ENCODE measurements around the gene POLR1B. TPM values are rescaled to one million over a fixed set of nuclear protein-coding genes. Genes with fewer than 3 reads are reported as not detected.

The POLR1B gene
- total and polyA plus RNA-seq, 5 experiments from 2014 or later, result 14.9 to 33.8 (median 23.8) TPM

DNA sequence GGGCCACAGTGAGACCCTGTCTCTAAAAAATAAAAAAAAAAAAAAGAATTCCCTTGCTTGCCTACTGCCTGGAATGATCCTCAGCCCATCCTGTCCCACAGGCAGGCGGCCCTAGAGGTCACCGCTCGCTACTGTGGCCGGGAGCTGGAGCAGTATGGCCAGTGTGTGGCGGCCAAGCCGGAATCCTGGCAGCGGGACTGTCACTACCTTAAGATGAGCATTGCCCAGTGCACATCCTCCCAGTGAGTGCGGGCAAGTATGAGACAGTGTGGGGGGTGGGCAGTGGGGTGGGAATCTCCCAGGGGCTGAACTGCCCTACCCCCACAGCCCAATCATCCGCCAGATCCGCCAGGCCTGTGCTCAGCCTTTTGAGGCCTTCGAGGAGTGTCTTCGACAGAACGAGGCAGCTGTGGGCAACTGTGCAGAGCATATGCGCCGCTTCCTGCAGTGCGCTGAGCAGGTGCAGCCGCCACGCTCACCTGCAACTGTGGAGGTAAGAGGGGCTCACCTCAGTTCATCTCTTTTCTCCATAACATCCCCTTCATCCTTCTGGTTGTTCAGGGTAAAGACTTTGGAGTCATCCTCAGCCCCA, 43.7 kb downstream of the POLR1B start:
- Mint-ChIP-seq H3K4me3 (peak overlapping the region in 9 of 10 donors; percentile 38 to 99 (median 95)), H3K9me3 (peaks cover 0 to 4% (median 0%) of the 10 kb centered on the region in 9 donors), H3K27me3 (no peaks in the 10 kb centered on the region), H3K4me1 (peaks cover 22 to 50% (median 39%) of the 10 kb centered on the region in 4 donors), H3K27ac (peak overlapping the region in 6 of 10 donors; percentile 3 to 98 (median 82)), H3K36me3 (peaks cover 4 to 36% (median 9%) of the 10 kb centered on the region in 3 donors)
- ATAC-seq (no peak), DNase-seq (no peak)
- POLR2A ChIA-PET, result interaction anchor here (2.7 kb wide), 1 partner anchor 44 kb away, joined by 15 read pairs; the partner anchor contains the start of gene POLR1B

DNA sequence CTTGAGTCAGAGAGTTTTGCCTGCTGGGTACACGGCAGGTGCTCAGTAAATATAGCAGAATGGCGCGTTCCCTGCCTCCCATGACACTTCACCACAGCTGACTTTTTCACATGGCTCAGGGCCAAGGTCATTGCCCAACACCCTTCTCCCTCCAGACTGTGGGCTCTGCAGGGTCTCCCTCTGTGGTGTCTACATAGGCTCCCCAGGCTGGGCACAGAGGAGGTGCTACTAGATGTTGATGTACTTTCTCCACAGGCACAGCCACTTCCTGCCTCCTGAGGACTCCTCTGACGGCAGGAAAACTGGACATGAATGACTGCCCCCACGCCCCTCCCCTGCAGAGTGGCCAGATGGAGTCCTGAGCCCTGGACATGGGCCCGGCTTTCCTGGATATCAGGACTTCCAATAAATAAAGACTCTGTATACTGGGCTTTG, 46.4 kb downstream of the POLR1B start:
- DNase-seq (no peak), ATAC-seq (no peak)
- POLR2A ChIA-PET, result interaction anchor here (0.7 kb wide), 2 partner anchors 17 to 334 kb away, joined by 3 to 4 read pairs; partner anchors contain the start of gene ZC3H8
- peaks cover 23 to 38% (median 30%) of the 10 kb centered on the region in 4 donors for H3K4me1 Mint-ChIP-seq
- peaks cover 0 to under 1% (median 0%) of the 10 kb centered on the region in 9 donors for H3K9me3 Mint-ChIP-seq
- H3K27ac Mint-ChIP-seq, result peak overlapping the region in 1 of 10 donors; percentile 15
- H3K36me3 Mint-ChIP-seq, result peaks cover 4 to 43% (median 11%) of the 10 kb centered on the region in 3 donors
- no peaks in the 10 kb centered on the region for H3K27me3 Mint-ChIP-seq
- peak overlapping the region in 1 of 10 donors; percentile 54 for H3K4me3 Mint-ChIP-seq

DNA sequence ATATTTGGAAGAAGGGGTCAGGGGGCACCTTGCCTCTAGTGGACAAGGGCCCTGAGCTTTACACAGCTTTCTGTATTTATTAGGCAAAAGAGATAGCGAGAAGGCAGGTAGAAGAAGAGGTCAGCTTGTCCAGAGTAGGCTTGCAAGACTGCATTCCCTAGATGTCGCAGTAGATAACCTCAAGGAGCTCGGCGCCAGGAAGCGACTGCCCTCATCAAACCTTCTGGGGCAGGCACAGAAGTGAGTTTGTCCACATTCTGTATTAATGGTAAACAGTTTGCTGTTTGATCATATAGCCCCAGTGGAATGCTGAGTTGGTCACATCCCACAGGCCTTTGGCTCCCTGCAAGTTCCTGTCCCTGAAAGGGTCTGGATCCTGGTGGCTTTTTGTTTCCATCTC, 49.1 kb downstream of the POLR1B start:
- no peaks in the 10 kb centered on the region for H3K27me3 Mint-ChIP-seq
- no peak for ATAC-seq
- POLR2A ChIA-PET, result no interaction called here
- H3K36me3 Mint-ChIP-seq, result peaks cover 4 to 48% (median 14%) of the 10 kb centered on the region in 3 donors
- no peak for DNase-seq
- peaks cover 8 to 13% (median 9%) of the 10 kb centered on the region in 4 donors for H3K4me1 Mint-ChIP-seq
- H3K9me3 Mint-ChIP-seq, result no peaks in the 10 kb centered on the region
- H3K4me3 Mint-ChIP-seq, result no peak overlapping the region
- H3K27ac Mint-ChIP-seq, result no peak overlapping the region

DNA sequence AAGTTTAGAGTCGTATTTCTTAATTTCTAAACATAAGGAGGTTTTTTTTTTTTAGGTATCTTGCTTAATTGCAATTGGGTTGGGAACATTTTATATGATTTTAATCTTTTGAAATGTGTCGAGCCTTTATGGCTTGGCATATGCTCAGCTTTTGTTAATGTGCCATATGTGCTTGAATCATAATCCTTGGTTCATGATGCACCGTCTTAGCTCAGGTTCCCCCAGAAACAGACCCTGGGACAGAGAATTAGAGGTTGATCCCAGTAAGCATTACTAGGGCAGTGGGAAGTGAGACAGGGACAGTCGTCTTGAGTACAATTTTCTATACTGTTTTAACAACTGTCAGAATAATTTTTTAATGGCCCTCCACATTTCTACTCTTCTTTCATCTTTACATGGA, 51.5 kb downstream of the POLR1B start:
- POLR2A ChIA-PET, result no interaction called here
- Mint-ChIP-seq H3K36me3 (peaks cover 0 to 26% (median 8%) of the 10 kb centered on the region in 3 donors), H3K4me3 (no peak overlapping the region), H3K4me1 (peaks cover 0 to 3% (median 0%) of the 10 kb centered on the region in 4 donors), H3K27me3 (no peaks in the 10 kb centered on the region), H3K9me3 (no peaks in the 10 kb centered on the region), H3K27ac (peak overlapping the region in 2 of 10 donors; percentile 17 to 72)
- DNase-seq (no peak), ATAC-seq (no peak)

DNA sequence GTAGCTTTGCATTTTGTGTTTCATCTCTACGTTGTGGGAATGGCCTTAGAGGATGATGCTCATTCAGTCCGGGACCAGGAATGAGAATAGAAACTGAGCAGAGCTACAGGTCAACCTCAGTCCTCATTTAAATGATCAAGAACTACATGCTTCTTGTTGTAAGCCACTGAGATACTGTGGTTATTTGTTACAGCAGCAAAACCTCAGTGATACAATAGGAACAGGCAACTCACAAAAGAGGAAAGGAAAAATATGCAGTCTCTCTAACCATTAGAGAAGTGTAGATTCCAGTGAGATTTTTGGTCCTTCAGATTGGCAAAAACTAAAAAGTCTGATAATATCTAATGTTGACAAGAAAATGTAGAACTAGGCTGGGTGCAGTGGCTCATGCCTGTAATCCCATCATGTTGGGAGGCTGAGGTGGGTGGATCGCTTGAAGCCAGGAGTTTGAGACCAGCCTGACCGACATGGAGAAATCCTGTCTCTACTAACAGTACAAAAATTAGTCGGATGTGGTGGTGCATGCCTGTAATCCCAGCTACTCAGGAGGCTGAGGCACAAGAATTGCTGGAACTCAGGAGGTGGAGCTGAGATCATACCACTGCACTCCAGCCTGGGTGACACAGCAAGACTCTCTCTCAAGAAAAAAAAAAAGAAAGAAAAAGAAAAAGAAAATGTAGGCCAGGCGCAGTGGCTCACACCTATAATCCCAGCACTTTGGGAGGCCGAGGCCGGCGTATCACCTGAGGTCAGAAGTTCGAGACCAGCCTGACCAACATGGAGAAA, 55.5 kb downstream of the POLR1B start:
- H3K27me3 Mint-ChIP-seq, result no peaks in the 10 kb centered on the region
- no peaks in the 10 kb centered on the region for H3K9me3 Mint-ChIP-seq
- no peak overlapping the region for H3K27ac Mint-ChIP-seq
- H3K36me3 Mint-ChIP-seq, result peaks cover 0 to 15% (median 5%) of the 10 kb centered on the region in 3 donors
- DNase-seq, result no peak
- peaks cover 3 to 7% (median 5%) of the 10 kb centered on the region in 4 donors for H3K4me1 Mint-ChIP-seq
- POLR2A ChIA-PET, result no interaction called here
- H3K4me3 Mint-ChIP-seq, result no peak overlapping the region
- no peak for ATAC-seq

DNA sequence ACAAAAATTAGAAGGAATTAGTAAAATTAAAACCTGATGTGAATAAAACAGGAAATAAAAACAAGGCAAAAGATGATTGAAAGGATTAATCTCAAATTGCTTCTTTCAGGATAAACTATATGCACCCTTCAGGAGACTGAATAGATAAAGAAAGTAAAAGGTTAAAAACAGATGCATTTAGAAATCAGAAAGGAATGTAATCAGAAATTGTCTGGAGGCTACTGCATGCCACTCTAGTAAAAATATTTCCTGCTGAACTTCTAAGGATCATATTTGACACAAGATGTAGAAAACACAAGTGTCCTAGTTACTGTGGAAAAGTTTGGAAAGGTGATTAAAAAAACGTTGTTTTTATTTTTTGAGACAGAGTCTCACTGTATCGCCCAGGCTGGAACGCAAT, 58.4 kb downstream of the POLR1B start:
- H3K36me3 Mint-ChIP-seq, result peaks cover 0 to 2% (median 0%) of the 10 kb centered on the region in 3 donors
- POLR2A ChIA-PET, result interaction anchor here (1.8 kb wide), 1 partner anchor 45 kb away, joined by 5 read pairs; the partner anchor contains the start of gene SLC20A1
- no peak for DNase-seq
- ATAC-seq, result no peak
- H3K9me3 Mint-ChIP-seq, result no peaks in the 10 kb centered on the region
- H3K27ac Mint-ChIP-seq, result no peak overlapping the region
- H3K4me3 Mint-ChIP-seq, result no peak overlapping the region
- no peaks in the 10 kb centered on the region for H3K27me3 Mint-ChIP-seq
- H3K4me1 Mint-ChIP-seq, result peaks cover 3 to 7% (median 5%) of the 10 kb centered on the region in 4 donors

DNA sequence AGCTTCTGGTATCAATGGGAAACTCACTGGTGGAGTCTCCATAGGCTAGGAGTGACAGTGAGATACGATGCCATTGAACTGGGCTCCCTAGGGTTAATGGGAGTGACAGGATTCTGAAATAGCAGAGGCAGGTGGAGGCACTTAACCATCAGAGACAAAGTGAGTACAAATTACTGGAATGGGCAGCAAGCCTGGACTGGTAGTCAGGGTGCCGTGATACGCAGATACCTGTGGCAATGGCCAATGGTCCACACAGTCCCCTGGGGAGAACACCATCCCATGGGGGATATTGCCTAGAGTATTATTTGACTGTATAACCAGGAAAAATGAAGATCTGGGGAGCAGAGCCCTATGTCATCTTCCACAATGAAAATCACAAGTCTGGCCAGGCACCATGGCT, 59.5 kb downstream of the POLR1B start:
- no peaks in the 10 kb centered on the region for H3K9me3 Mint-ChIP-seq
- H3K27me3 Mint-ChIP-seq, result no peaks in the 10 kb centered on the region
- DNase-seq (no peak), ATAC-seq (no peak)
- H3K27ac Mint-ChIP-seq, result peak overlapping the region in 1 of 10 donors; percentile 31
- POLR2A ChIA-PET, result interaction anchor here (0.7 kb wide), 1 partner anchor 59 kb away, joined by 4 read pairs; no protein-coding TSS in a partner anchor
- H3K4me1 Mint-ChIP-seq, result peaks cover 3 to 7% (median 5%) of the 10 kb centered on the region in 4 donors
- H3K4me3 Mint-ChIP-seq, result no peak overlapping the region
- H3K36me3 Mint-ChIP-seq, result peaks cover 0 to 2% (median 0%) of the 10 kb centered on the region in 3 donors

DNA sequence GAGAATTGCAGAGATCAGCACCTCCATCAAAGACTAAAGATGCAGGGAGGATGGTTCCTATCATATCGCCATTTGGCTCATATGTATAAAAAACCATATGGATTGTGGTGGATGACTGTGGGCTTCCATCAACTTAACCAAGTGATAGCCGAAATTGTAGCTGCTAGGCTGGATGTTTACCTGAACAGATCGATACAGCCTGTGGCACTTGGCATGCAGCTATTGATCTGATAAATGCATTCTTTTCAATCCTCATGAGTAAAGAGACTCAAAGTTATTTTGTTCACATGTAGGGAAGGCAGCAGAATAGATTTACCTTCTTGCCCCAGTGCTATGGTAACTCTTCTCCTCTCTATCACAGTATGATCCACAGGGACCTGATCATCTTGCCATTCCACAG, 60.7 kb downstream of the POLR1B start:
- H3K27me3 Mint-ChIP-seq, result no peaks in the 10 kb centered on the region
- ATAC-seq (no peak), DNase-seq (no peak)
- no peaks in the 10 kb centered on the region for H3K9me3 Mint-ChIP-seq
- H3K4me1 Mint-ChIP-seq, result peaks cover 3 to 7% (median 5%) of the 10 kb centered on the region in 4 donors
- POLR2A ChIA-PET, result no interaction called here
- H3K36me3 Mint-ChIP-seq, result peaks cover 0 to 2% (median 0%) of the 10 kb centered on the region in 3 donors
- H3K4me3 Mint-ChIP-seq, result no peak overlapping the region
- no peak overlapping the region for H3K27ac Mint-ChIP-seq

DNA sequence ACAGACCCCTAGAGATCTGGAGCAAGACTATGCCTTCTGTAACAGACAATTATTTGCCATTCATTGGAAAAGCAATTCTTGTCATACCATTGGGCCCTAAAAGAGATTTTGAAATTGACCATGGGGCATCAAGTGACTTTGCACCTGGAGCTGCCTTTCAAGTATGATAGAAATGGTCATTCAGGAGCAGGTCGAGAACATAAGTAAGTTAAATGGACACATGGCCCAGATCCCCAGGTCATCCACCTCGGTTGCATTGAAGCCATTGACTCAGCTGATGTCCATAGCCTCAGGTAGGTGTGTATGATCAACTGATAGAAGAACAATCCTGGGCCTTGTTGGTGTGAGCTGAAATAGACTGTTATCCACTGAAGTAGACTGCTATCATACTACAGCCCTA, 61.5 kb downstream of the POLR1B start:
- DNase-seq (no peak), ATAC-seq (no peak)
- H3K27me3 Mint-ChIP-seq, result no peaks in the 10 kb centered on the region
- POLR2A ChIA-PET, result no interaction called here
- peaks cover 0 to 2% (median 1%) of the 10 kb centered on the region in 3 donors for H3K36me3 Mint-ChIP-seq
- peaks cover 0 to 1% (median 0%) of the 10 kb centered on the region in 9 donors for H3K9me3 Mint-ChIP-seq
- H3K27ac Mint-ChIP-seq, result peak overlapping the region in 1 of 10 donors; percentile 4
- peaks cover 3 to 7% (median 5%) of the 10 kb centered on the region in 4 donors for H3K4me1 Mint-ChIP-seq
- no peak overlapping the region for H3K4me3 Mint-ChIP-seq

DNA sequence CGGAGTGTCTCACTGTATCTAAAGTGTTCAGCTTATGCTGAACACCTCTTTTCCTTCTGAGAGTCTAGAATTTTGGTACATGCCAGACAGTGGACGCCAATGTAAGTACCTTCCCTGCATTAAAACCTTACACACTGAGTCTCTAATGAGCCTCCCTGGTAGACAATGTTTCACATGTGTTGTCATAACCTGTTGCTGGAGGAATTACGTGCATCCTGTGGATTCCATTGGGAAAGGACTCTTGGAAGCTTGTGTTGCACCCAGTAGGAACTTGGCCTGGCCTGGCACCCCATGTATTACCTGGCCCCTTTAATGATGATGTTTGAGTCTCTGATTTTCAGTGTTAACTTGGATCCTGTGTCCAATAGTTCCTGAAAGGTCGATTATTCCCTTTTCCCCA, 62.7 kb downstream of the POLR1B start:
- Mint-ChIP-seq H3K4me3 (no peak overlapping the region), H3K36me3 (peaks cover 0 to 2% (median 1%) of the 10 kb centered on the region in 3 donors), H3K27ac (no peak overlapping the region), H3K27me3 (no peaks in the 10 kb centered on the region), H3K9me3 (peaks cover 0 to 1% (median 0%) of the 10 kb centered on the region in 9 donors), H3K4me1 (peaks cover 2 to 5% (median 3%) of the 10 kb centered on the region in 4 donors)
- ATAC-seq, result no peak
- no peak for DNase-seq
- POLR2A ChIA-PET, result no interaction called here

DNA sequence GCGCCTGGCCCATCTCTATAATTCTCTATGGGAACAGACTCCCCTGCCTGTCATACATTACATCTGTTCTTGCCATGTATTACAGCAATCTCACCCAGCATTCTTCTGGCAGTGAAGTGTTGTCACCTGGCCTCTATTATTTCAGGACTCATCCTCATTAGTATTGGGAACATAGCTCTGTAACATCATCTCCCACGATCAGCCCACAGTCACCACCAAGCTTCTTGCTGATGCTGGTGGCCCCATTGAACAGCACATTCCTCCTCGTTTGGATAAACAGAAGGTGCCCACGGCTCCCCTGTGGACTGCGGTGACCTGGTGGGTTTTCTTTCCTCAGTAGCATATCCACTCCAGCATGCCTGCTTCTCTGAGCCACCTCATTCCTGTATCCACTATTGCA, 63.7 kb downstream of the POLR1B start:
- Mint-ChIP-seq H3K9me3 (peaks cover 0 to 1% (median 0%) of the 10 kb centered on the region in 9 donors), H3K27ac (no peak overlapping the region), H3K36me3 (peaks cover 0 to 2% (median 1%) of the 10 kb centered on the region in 3 donors), H3K4me3 (no peak overlapping the region), H3K4me1 (no peaks in the 10 kb centered on the region), H3K27me3 (peaks cover 0 to 2% (median 0%) of the 10 kb centered on the region in 5 donors)
- ATAC-seq (no peak), DNase-seq (no peak)
- POLR2A ChIA-PET, result no interaction called here

DNA sequence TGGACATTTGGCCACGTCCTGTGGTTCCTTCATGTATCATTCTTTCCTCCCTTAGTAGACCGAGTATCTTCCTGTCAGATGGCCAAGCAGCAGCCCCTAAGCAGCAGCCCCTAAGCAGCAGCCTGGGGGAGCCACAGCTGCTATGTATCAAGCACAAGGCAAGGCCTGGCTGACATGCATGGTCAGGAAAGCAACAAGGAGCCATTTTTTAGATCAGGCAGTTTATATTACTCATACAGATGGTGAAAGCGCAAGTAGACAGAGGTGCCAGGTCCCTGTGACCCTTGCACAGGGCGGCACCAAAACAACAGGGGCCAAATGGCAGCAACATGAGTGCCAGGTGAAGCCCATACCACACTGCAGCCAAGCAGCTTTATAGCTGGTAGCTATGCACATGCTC, 64.3 kb downstream of the POLR1B start:
- peaks cover 0 to 2% (median 0%) of the 10 kb centered on the region in 4 donors for H3K4me1 Mint-ChIP-seq
- H3K9me3 Mint-ChIP-seq, result peaks cover 0 to 1% (median 0%) of the 10 kb centered on the region in 9 donors
- POLR2A ChIA-PET, result no interaction called here
- H3K36me3 Mint-ChIP-seq, result peaks cover 0 to 1% (median 0%) of the 10 kb centered on the region in 3 donors
- no peak for ATAC-seq
- H3K27ac Mint-ChIP-seq, result peak overlapping the region in 1 of 10 donors; percentile 53
- H3K4me3 Mint-ChIP-seq, result no peak overlapping the region
- peaks cover 0 to 2% (median 0%) of the 10 kb centered on the region in 5 donors for H3K27me3 Mint-ChIP-seq
- DNase-seq, result no peak
